Spinal cord (tissue), 10 donors: ENCODE measurements around the gene FKTN. TPM values are rescaled to one million over a fixed set of nuclear protein-coding genes. Genes with fewer than 3 reads are reported as not detected.
"Not testable (repeated sequence)": the region's sequence is repeated elsewhere in the genome, so short reads cannot be mapped to it uniquely, and the experiment has no call there.

Experiments
- DNase-seq, 6 donors: peaks; one replicate each; pipeline versions ENCODE4 v3.0.0 to v3.0.0-alpha.2; 2013 to 2015; ENCODE audit warnings: low spot score in 6 of 6, low read depth in 4 of 6
- H3K27ac ChIP-seq: one replicate; pipeline ENCODE4 v1.5.1; 2013; ENCODE audit warnings: low read depth, low read length, control low read depth
- H3K27me3 ChIP-seq: one replicate; pipeline ENCODE4 v1.6.1; 2013; ENCODE audit warnings: low read length; ENCODE audit not compliant: control insufficient read depth, insufficient read depth
- H3K36me3 ChIP-seq: one replicate; pipeline ENCODE4 v1.6.1; 2013; ENCODE audit warnings: low read length; ENCODE audit not compliant: control insufficient read depth, insufficient read depth
- H3K4me1 ChIP-seq: one replicate; pipeline ENCODE4 v1.6.1; 2013; ENCODE audit warnings: low read length; ENCODE audit not compliant: control insufficient read depth, insufficient read depth
- H3K4me3 ChIP-seq: one replicate; pipeline ENCODE4 v1.5.1; 2013; ENCODE audit warnings: low read depth, low read length, control low read depth
- H3K9me3 ChIP-seq: one replicate; pipeline ENCODE4 v1.6.1; 2013; ENCODE audit warnings: low read length; ENCODE audit not compliant: control insufficient read depth, insufficient read depth
- WGBS: methylation state at CpG from one replicate; pipeline ENCODE4 v1.1.5; 2013; ENCODE audit warnings: missing lambda C conversion rate; ENCODE audit not compliant: insufficient coverage; 5-methylcytosine and 5-hydroxymethylcytosine counted together
- long read RNA-seq, 4 donors: transcript quantifications; one replicate each; lab custom pipeline, GENCODE V29; 2026
- polyA plus RNA-seq, 2 donors: library from polyadenylated mRNA; unstranded; fragments of 120-200 nt; gene quantifications; one replicate each; pipeline ENCODE4 v1.2.1, GENCODE V29; 2013; ENCODE audit not compliant: insufficient read length in 2 of 2
- total RNA-seq, 2 donors: library from RNA; depleted of rRNA in 1 of 2; stranded (reverse); fragments of 120-200 nt in 1 of 2; fragments of >200 nt in 1 of 2; gene quantifications; one replicate each; pipeline versions ENCODE4 v1.2.3 to v1.2.4, GENCODE V29; 2013 to 2014
- donor health status: healthy.

Gene FKTN
- 10 to 100 TPM; 24.2 to 37.7 TPM for total RNA-seq
- polyA plus RNA-seq, result 10 to 100 TPM; 20.2 to 28.0 TPM
- long read RNA-seq, donor 1, full-length matches to known transcripts, result 2 of 2 reads
- long read RNA-seq, donor 1, partial matches to known transcripts, result 0 of 2 reads
- long read RNA-seq, donor 1, other reads (novel, unspliced or antisense), result 0 of 2 reads
- long read RNA-seq, donor 2, partial matches to known transcripts, result 0 of 1 reads
- long read RNA-seq, donor 2, other reads (novel, unspliced or antisense), result 0 of 1 reads
- long read RNA-seq, donor 3, partial matches to known transcripts, result 0 of 1 reads
- long read RNA-seq, donor 3, other reads (novel, unspliced or antisense), result 0 of 1 reads
- long read RNA-seq, donor 4, result 0 reads

DNA sequence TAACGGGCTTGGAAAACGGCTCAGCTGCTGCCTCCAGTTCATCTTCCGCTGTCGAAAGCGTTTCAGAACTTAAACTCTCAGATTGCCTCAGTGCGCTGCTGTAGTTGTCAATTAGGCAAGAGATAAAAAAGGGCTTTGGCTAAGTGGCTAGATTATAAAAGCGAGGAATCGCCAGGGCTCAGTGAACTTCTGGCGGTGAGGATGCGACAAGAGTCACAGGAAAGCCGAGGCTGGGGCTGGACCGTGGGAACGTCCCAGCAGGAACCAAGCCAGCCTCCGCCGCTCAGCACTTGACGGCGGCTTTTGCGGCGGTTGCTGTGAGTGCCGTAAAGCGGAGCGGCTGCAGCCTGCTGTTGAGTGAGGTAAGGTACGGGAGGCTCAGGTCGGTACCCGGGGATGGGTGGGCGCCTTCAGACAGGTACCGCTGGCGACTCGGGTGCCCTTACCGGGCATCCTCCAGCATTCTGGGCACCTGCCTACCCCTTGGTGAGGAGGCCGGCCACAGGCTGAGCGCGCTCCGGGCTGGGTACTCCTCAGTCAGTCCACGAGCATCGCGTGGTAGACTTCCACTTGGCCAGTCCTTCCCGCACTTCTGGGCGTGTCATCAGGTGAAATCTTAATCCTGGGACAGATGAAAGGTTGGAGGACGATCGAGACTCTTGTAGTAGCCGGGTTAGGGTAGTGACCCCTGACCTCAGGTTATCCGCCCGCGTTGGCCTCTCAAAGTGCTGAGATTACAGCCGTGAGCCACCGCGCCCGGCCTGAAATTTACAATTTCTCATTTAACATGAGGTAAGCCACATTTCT, at the start of gene FKTN:
FKTN (plus strand) TSS at position 328 of the 807 bp plus-strand sequence. CDS start 16,902 bp downstream, outside the sequence.
- Histone ChIP-seq H3K4me3 (peak within 1 kb of the TSS; percentile 74), H3K9me3 (peaks cover 12% of the 10 kb centered on the region), H3K27me3 (no peaks in the 10 kb centered on the region), H3K27ac (peak within 1 kb of the TSS; percentile 72), H3K4me1 (peaks cover 4% of the 10 kb centered on the region), H3K36me3 (peaks cover 4% of the 10 kb centered on the region)
- under 1% methylated on average over 44 of the region's 49 CpGs for WGBS
- peak; percentile 74 to 96 (median 84) for DNase-seq

DNA sequence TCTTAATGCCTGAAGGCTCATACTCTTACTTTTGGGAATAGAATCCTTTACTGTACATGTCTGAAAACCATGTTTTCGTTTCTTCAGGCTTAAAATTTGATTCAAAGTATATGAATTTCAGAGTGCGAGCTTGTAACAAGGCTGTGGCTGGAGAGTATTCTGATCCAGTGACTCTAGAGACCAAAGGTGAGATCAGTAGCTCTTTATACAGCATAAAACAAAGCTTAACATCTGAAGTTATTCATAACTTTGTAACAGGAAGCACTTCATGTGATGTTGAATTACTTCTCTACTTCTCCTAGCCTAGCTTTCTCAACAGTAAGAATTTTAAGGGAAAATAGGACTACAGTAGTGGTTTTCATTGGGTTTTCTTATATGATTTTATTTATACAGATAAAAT, 49.4 kb upstream of the FKTN start:
- no CpG with 5 or more reads among the region's 2 CpGs for WGBS
- Histone ChIP-seq H3K4me3 (no peak overlapping the region), H3K27ac (no peak overlapping the region), H3K27me3 (no peaks in the 10 kb centered on the region), H3K9me3 (no peaks in the 10 kb centered on the region), H3K36me3 (peaks cover 5% of the 10 kb centered on the region), H3K4me1 (no peaks in the 10 kb centered on the region)
- no peak for DNase-seq

DNA sequence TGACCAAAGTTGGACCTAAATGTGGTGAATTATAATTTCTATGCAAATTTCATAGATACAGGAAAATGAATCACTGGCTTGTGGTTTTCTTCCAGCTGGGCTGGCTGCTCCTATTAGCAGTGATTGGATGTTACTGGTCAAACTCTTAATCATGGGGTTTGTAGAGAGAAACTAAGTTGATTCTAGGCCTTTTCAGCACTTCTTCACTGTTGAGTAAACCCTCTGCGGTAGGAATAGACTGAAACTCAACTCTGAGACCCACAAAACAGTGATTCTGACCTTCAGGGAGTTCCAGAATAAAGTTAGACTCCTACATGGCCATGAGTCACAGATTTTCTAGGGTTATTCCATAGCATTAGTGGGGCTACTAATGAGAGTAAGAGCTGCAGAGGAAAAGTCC, 47.9 kb upstream of the FKTN start:
- 60% methylated on average over 1 of the region's 1 CpG for WGBS
- Histone ChIP-seq H3K27ac (no peak overlapping the region), H3K9me3 (no peaks in the 10 kb centered on the region), H3K4me3 (no peak overlapping the region), H3K4me1 (no peaks in the 10 kb centered on the region), H3K27me3 (no peaks in the 10 kb centered on the region), H3K36me3 (peaks cover 9% of the 10 kb centered on the region)
- no peak for DNase-seq

DNA sequence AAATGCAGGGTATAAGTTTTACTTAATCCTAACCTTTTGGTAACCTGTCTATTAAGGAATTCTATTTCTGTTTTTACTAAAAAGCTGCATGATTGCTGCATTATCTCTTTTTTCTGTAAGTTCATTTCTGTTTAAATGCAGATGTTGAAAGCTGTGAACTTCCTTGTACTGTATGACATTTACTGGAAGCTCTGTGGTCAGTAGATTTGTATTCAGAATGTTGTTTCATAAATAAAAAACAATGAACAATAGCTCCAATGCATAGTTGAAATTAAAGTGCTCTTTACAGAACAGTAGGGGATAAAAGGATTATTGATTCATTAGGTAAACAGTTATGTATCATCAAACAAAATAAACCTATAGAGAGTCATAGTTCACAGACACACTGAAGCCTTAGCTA, 46.5 kb upstream of the FKTN start:
- Histone ChIP-seq H3K9me3 (no peaks in the 10 kb centered on the region), H3K4me1 (no peaks in the 10 kb centered on the region), H3K27ac (no peak overlapping the region), H3K4me3 (no peak overlapping the region), H3K36me3 (peaks cover 19% of the 10 kb centered on the region), H3K27me3 (no peaks in the 10 kb centered on the region)
- no peak for DNase-seq

DNA sequence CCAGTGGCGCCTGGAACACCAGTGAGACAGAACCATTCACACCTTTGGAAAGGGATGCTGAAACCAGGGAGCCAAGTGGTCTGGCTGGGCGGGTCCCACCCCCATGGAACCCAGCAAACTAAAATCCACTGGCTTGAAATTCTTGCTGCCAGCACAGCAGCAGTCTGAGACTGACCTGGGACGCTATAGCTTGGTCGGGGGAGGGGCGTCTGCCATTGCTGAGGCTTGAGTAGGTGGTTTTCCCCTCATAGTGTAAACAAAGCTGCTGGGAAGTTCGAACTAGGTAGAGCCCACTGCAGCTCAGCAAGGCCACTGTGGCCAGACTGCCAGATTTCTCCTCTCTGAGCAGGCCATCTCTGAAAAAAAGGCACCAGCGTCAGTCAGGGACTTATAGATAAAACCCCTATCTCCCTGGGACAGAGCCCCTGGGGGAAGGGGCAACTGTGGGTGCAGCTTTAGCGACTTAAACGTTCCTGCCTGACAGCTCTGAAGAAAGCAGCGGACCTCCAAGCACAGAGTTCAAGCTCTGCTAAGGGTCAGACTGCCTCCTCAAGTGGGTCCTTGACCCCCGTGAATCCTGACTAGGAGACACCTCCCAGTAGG, 42.0 kb upstream of the FKTN start:
- H3K4me3 ChIP-seq, result no peak overlapping the region

DNA sequence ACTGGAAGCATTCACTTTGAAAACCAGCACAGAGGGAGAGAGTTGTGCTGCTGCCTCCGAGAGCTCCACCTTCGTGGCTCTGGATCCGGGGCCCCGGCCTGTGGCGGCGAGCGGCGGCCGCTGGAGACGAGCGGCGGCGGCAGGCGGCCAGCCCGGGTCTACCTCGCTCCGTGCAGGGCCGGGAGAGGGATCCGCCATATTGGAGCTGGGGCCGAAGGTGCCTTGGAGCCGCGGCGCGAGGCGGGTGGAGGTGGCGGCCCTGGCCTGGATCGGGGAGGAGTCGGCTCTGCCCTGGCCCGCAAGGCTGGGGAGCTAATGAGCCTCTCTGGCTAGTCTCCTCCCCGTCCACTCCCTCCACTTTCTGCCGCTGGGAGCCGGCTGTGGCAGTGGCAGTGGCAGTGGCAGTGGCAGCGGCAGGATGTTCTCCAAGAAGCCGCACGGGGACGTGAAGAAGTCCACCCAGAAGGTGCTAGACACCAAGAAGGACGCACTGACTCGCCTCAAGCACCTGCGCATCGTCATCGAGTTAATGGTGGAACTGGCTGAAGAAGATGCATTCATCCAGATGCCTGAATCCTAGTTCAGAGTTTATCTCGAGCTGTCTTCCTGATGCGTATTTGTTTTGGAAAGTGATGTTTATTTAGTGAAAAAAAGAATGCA, 38.1 kb upstream of the FKTN start:
- DNase-seq, result peak in 3 of 6 donors; percentile 6 to 46 (median 9)
- not testable (repeated sequence) for H3K4me1 ChIP-seq, H3K27ac ChIP-seq, H3K27me3 ChIP-seq, H3K9me3 ChIP-seq
- WGBS, result 92% methylated on average over 25 of the region's 43 CpGs
- peak overlapping the region; percentile 26 for H3K4me3 ChIP-seq
- H3K36me3 ChIP-seq, result peaks cover 12% of the 10 kb centered on the region

More for the DNA sequence above, 42.0 kb upstream of the FKTN start:
- H3K9me3 ChIP-seq, result no peaks in the 10 kb centered on the region
- 88% methylated on average over 8 of the region's 11 CpGs for WGBS
- H3K36me3 ChIP-seq, result peaks cover 14% of the 10 kb centered on the region
- no peaks in the 10 kb centered on the region for H3K4me1 ChIP-seq
- H3K27ac ChIP-seq, result no peak overlapping the region
- no peak for DNase-seq
- no peaks in the 10 kb centered on the region for H3K27me3 ChIP-seq

DNA sequence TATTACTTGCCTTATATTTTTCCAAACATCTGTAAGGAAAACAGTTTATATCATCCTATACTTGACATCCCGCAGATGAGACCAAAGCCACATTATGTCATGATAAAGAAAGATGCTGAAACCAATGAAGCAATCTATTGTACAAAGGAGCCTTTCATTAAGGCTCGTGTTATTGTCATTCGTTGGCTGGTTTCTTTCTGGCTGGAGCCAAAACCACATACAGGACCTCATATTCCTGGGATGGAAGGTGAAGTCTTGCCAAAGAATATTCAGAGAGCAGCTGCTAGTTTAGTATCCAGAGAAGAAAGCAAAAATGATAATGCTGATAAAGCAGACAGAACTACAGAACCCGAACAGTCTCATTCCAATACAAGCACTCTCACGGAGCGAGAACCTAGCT, 36.9 kb upstream of the FKTN start:
- not testable (repeated sequence) for H3K27ac ChIP-seq, H3K4me1 ChIP-seq, DNase-seq, H3K4me3 ChIP-seq, H3K9me3 ChIP-seq, H3K27me3 ChIP-seq, H3K36me3 ChIP-seq
- WGBS, result no CpG with 5 or more reads among the region's 6 CpGs

DNA sequence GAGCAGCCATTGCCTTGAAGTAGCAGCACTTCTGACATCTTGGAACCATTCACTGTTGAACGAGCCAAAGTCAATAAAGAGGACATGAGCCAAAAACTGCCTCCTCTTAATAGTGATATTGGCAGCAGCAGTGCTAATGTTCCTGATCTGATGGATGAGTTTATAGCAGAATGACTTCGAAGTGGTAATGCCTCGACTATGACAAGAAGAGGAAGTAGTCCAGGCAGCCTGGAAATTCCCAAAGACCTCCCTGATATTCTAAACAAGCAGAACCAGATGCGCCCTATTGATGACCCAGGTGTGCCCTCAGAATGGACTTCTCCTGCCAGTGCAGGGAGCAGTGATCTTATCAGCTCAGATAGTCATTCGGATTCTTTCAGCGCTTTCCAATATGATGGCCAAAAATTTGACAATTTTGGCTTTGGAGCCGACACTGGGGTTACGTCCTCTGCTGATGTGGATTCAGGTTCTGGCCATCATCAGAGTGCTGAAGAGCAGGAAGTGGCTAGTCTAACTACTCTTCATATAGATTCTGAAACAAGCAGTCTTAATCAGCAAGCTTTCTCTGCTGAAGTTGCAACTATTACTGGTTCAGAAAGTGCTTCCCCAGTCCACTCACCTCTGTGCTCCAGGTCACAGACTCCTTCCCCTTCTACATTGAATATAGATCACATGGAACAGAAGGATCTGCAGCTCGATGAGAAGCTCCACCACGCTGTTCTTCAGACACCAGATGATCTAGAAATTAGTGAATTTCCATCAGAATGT, 35.1 kb upstream of the FKTN start:
- WGBS, result 90% methylated on average over 2 of the region's 10 CpGs
- H3K4me3 ChIP-seq, DNase-seq, H3K36me3 ChIP-seq, H3K4me1 ChIP-seq, H3K27me3 ChIP-seq, H3K27ac ChIP-seq, H3K9me3 ChIP-seq: not testable (repeated sequence)

DNA sequence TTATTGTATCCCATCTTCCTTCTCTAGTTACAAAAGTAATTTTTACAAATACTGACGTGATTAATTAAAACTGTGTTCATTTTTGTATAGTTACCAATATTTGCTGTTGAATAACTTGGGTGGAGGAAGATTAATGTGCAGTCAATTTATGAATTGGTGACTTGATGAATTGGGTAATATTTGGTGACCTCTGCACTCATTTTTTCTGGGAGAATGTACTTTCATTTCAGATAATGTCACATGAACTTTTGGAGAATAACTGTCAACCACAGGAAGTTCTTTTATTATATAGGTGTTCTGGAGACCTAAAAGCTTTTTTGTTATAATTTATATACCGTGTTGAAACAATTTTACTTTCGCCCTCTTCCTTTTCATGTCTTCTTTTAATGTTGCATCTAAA, 26.4 kb upstream of the FKTN start:
- no peaks in the 10 kb centered on the region for H3K9me3 ChIP-seq
- no peak overlapping the region for H3K27ac ChIP-seq
- DNase-seq, result no peak
- H3K4me3 ChIP-seq, result no peak overlapping the region
- peaks cover 3% of the 10 kb centered on the region for H3K36me3 ChIP-seq
- H3K4me1 ChIP-seq, result no peaks in the 10 kb centered on the region
- WGBS, result no CpG with 5 or more reads among the region's 3 CpGs
- no peaks in the 10 kb centered on the region for H3K27me3 ChIP-seq
